ENCODE data around the gene FAM83B.

Gene FAM83B

GRCh38 chr6:54846857-54847674, 495 bp downstream of the FAM83B start:
- TF ChIP-seq, protein P1, sequence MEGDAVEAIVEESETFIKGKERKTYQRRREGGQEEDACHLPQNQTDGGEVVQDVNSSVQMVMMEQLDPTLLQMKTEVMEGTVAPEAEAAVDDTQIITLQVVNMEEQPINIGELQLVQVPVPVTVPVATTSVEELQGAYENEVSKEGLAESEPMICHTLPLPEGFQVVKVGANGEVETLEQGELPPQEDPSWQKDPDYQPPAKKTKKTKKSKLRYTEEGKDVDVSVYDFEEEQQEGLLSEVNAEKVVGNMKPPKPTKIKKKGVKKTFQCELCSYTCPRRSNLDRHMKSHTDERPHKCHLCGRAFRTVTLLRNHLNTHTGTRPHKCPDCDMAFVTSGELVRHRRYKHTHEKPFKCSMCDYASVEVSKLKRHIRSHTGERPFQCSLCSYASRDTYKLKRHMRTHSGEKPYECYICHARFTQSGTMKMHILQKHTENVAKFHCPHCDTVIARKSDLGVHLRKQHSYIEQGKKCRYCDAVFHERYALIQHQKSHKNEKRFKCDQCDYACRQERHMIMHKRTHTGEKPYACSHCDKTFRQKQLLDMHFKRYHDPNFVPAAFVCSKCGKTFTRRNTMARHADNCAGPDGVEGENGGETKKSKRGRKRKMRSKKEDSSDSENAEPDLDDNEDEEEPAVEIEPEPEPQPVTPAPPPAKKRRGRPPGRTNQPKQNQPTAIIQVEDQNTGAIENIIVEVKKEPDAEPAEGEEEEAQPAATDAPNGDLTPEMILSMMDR (IDR thresholded peaks at IDR 0.05): no peak

DNA sequence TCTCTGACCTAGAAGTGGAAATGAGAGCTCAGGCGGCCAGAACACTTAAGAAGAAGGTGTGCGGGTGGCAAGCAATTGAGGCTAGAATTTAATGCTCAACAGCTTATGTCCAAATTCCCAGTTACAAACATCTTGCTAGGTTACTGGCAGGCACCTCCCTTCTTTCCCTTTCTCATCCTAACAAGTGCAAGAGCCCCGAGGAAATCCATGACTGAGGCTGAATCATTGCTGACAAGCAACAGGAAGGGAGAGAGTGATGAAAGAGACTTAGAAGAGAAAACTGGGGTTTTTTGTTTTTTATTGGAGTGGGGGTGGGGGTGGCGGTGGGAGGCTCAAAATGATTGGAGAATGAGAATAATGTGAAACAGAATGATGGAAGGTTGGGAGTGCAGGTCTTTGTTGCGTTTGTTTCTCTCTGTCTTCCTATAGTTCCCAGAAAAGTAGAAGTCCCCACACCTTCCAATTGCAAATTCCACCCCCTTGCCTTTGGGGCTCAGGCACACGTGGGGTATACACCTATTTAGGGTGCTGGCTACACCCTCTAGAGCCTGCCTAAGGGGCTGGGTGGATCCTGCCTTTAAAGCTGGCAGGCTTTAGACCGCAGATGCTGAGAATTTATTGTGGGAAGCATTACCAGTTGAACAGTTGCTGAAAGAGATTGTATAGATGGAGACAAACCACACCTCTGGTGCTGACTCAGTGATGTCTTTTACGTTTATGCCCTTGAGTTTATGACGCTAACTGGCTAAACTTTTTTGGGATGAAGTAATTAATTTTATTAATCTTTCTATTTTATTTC, 1.4 kb downstream of the FAM83B start:
- TF ChIP-seq, protein P1 (IDR thresholded peaks at IDR 0.05): no peak

DNA sequence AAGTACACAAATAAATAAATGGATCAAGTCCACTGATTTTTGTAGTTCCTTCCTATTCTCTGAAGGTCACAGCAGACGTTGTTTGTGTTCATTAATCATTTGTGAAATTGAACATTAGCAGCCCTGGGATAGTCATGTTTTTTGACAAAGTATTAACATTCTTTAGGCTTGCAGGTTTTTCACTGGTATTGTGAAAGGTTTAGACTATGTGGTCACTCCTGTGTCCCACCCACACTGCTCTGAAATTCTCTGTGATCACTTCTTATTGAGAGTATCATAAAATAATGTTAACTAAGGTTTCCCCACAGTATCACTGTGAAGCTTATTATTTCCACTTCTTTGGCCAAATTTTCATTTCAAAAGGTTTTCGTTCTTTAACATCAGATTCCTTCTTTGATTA, 3.5 kb downstream of the FAM83B start:
- TF ChIP-seq, protein P1 (IDR thresholded peaks at IDR 0.05): no peak

- TF ChIP-seq, protein P1 (IDR thresholded peaks at IDR 0.05): no peak
Measured at GRCh38 chr6:54856129-54856528, 9.6 kb downstream of the FAM83B start.

DNA sequence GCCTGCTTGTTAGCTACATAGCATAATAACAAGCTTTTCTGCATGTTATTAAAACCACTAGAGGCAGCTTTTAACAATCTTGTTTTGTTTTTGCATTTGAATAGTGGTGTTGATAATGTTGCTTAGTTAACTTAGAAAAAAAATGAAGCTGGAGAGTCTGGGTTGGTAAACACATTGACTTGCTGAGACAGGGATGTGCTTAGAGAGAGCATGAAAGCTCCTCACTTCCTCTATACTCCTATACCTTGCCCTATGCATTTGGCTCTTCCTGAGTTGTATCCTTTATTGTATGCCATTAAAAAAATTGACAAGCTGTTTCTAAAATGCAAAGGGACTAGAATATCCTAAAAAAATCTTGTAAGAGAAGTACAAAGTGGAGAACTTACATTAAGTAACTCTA, 13.6 kb downstream of the FAM83B start:
- TF ChIP-seq, protein P1 (IDR thresholded peaks at IDR 0.05): no peak

DNA sequence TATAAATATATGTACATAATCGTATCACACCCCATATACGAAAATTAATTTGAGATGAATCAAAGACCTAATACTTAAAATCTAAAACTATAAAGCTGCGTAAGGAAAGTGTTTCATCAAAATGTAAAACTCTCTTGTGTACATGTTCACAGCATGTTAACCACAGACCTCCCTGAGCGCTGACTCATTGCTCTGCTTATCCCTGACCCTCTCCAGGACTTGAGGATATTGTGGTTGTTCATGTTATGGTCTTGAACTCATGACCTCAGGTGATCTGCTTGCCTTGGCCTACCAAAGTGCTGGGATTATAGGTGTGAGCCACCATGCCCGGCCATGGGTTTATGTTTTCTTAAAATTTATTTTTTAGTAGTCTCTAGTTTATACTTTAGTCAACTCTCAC, 14.2 kb downstream of the FAM83B start:
- TF ChIP-seq, protein P1 (IDR thresholded peaks at IDR 0.05): no peak

GRCh38 chr6:54861905-54862616, 15.5 kb downstream of the FAM83B start:
- TF ChIP-seq, protein P1 (IDR thresholded peaks at IDR 0.05): no peak
